Measurements from ENCODE around the gene PANK4. TPM values are rescaled to one million over a fixed set of nuclear protein-coding genes. Genes with fewer than 3 reads are reported as not detected.

The PANK4 gene
- total RNA-seq, 2 experiments from 2014 or later: 42.9 to 47.0 TPM

GRCh38 chr1:2548068-2548589 lies 21.7 kb upstream of the PANK4 start:
- CTCF ChIA-PET: interaction anchor here (0.9 to 5.3 kb wide), 8 partner anchors 14 to 353 kb away, joined by 3 to 37 read pairs (median 6); partner anchors contain the start of genes FAAP20, HES5 and PANK4
- ATAC-seq (ENCODE audit: poor library complexity): peak; percentile 5
- Histone ChIP-seq H3K27ac (ENCODE audit: low read depth in 1 of 2, low read length in 2 of 2) (peak overlapping the region; percentile 96 to 99), H3K9me3 (ENCODE audit: control insufficient read depth in 1 of 2, insufficient read depth in 1 of 2, low read length in 2 of 2) (no peaks in the 10 kb centered on the region), H3K36me3 (ENCODE audit: insufficient read depth, low read length) (no peaks in the 10 kb centered on the region), H3K4me3 (ENCODE audit: low read length) (peak overlapping the region; percentile 81), H3K27me3 (ENCODE audit: control insufficient read depth in 1 of 2, insufficient read depth in 2 of 2, low read length in 2 of 2) (no peaks in the 10 kb centered on the region), H3K4me1 (ENCODE audit: insufficient read depth, low read length) (peaks cover 62% of the 10 kb centered on the region)
- POLR2A ChIA-PET: interaction anchor here (0.7 to 4.9 kb wide), 12 partner anchors 8 to 353 kb away, joined by 3 to 164 read pairs (median 22); partner anchors contain the start of genes FAAP20, HES5, MORN1 and PANK4
- Mint-ChIP-seq H3K4me1 (ENCODE audit: low read depth) (peaks cover 31% of the 10 kb centered on the region), H3K9me3 (no peaks in the 10 kb centered on the region), H3K4me3 (peak overlapping the region; percentile 95), H3K27me3 (no peaks in the 10 kb centered on the region), H3K36me3 (ENCODE audit: low read depth) (peaks cover 5% of the 10 kb centered on the region), H3K27ac (peak overlapping the region; percentile 99)
- peak; percentile 93 for TF ChIP-seq CTCF (IDR thresholded peaks at IDR 0.05)
- intact Hi-C loops (cut with DNase I, micrococcal nuclease): loop anchor here (1.0 to 10.0 kb wide), 6 partner anchors 22 to 413 kb away; partner anchors contain the start of genes MORN1 (in 1 of the 2), PANK4 (in 1 of the 2) and RER1 (in 1 of the 2)
- peak; percentile 71 to 91 (median 82) for DNase-seq

- ATAC-seq (ENCODE audit: poor library complexity): peak; percentile 19
- Mint-ChIP-seq H3K36me3 (ENCODE audit: low read depth) (peaks cover 5% of the 10 kb centered on the region), H3K4me1 (ENCODE audit: low read depth) (peaks cover 31% of the 10 kb centered on the region), H3K4me3 (peak overlapping the region; percentile 95), H3K27ac (peak overlapping the region; percentile 99), H3K27me3 (no peaks in the 10 kb centered on the region), H3K9me3 (no peaks in the 10 kb centered on the region)
- Histone ChIP-seq H3K9me3 (ENCODE audit: control insufficient read depth in 1 of 2, insufficient read depth in 1 of 2, low read length in 2 of 2) (no peaks in the 10 kb centered on the region), H3K27me3 (ENCODE audit: control insufficient read depth in 1 of 2, insufficient read depth in 2 of 2, low read length in 2 of 2) (no peaks in the 10 kb centered on the region), H3K4me3 (ENCODE audit: low read length) (peak overlapping the region; percentile 81), H3K36me3 (ENCODE audit: insufficient read depth, low read length) (no peaks in the 10 kb centered on the region), H3K4me1 (ENCODE audit: insufficient read depth, low read length) (peaks cover 62% of the 10 kb centered on the region), H3K27ac (ENCODE audit: low read depth in 1 of 2, low read length in 2 of 2) (peak overlapping the region; percentile 96 to 99)
- POLR2A ChIA-PET: interaction anchor here (1.0 to 4.9 kb wide), 11 partner anchors 9 to 353 kb away, joined by 3 to 164 read pairs (median 23); partner anchors contain the start of genes FAAP20, HES5, MORN1 and PANK4
- peak in 11 of 14 experiments; percentile 27 to 74 (median 42) for DNase-seq
- intact Hi-C loops (cut with DNase I, micrococcal nuclease): loop anchor here (1.0 to 10.0 kb wide), 7 partner anchors 21 to 413 kb away; partner anchors contain the start of genes PANK4 (in 2 of the 2), MORN1 (in 1 of the 2) and RER1 (in 1 of the 2)
- no peak for TF ChIP-seq CTCF (IDR thresholded peaks at IDR 0.05)
- CTCF ChIA-PET: interaction anchor here (0.9 to 5.3 kb wide), 7 partner anchors 18 to 353 kb away, joined by 3 to 37 read pairs (median 5); partner anchors contain the start of genes FAAP20, HES5 and PANK4
Observed at GRCh38 chr1:2547210-2548067, 21.0 kb upstream of the PANK4 start.
